UCSD-AML1 (cell line): ENCODE data around the gene OSM.

Experiments used
- DNase-seq: peaks from one replicate; lab custom pipeline; 2025; ENCODE audit not compliant: unreplicated experiment; lab: John Stamatoyannopoulos, UW

The OSM gene

GRCh38 chr22:30212996-30213441 lies 53.6 kb downstream of the OSM start:
- DNase-seq, result no peak
